Esophagus (tissue), 2 donors: ENCODE measurements around the gene VPS13D. TPM values are rescaled to one million over a fixed set of nuclear protein-coding genes. Genes with fewer than 3 reads are reported as not detected.
A peak's percentile ranks its signal among the peaks of the same experiment; 100 is the strongest.

ENCODE experiments used
- H3K27ac ChIP-seq, 2 donors: one replicate each; pipeline ENCODE4 v1.5.1; 2013; ENCODE audit warnings: low read depth in 2 of 2, mild to moderate bottlenecking in 2 of 2, inconsistent platforms in 1 of 2, low read length in 1 of 2, moderate library complexity in 1 of 2
- H3K27me3 ChIP-seq, 2 donors: one replicate each; pipeline ENCODE4 v1.6.1; 2013; ENCODE audit warnings: low read length in 2 of 2, control low read depth in 1 of 2, mild to moderate bottlenecking in 1 of 2; ENCODE audit not compliant: insufficient read depth in 2 of 2, control insufficient read depth in 1 of 2
- H3K36me3 ChIP-seq, 2 donors: one replicate each; pipeline ENCODE4 v1.6.1; 2013; ENCODE audit warnings: low read length in 1 of 2; ENCODE audit not compliant: control insufficient read depth in 2 of 2, insufficient read depth in 2 of 2
- H3K4me1 ChIP-seq, 2 donors: one replicate each; pipeline ENCODE4 v1.6.1; 2013; ENCODE audit warnings: low read length in 1 of 2; ENCODE audit not compliant: control insufficient read depth in 2 of 2, insufficient read depth in 2 of 2
- H3K4me3 ChIP-seq, 2 donors: one replicate each; pipeline ENCODE4 v1.5.1; 2013; ENCODE audit warnings: low read length in 2 of 2, mild to moderate bottlenecking in 2 of 2, low read depth in 1 of 2, moderate library complexity in 1 of 2
- H3K9me3 ChIP-seq, 2 donors: one replicate each; pipeline ENCODE4 v1.6.1; 2013; ENCODE audit warnings: mild to moderate bottlenecking in 2 of 2, low read depth in 1 of 2, low read length in 1 of 2, moderate library complexity in 1 of 2; ENCODE audit not compliant: control insufficient read depth in 2 of 2, insufficient read depth in 1 of 2
- WGBS, 2 donors: extraction: QIAGEN DNeasy Blood & Tissue Kit; methylation state at CpG; one replicate each; pipeline ENCODE4 v1.1.7; 2013; 5-methylcytosine and 5-hydroxymethylcytosine counted together
- polyA plus RNA-seq, 2 donors: library from polyadenylated mRNA; stranded (reverse); fragments of 200-250 nt; gene quantifications; one replicate each; pipeline ENCODE4 v1.2.3, GENCODE V29; 2013
- donor health status: healthy with polysubstance abuse.
- donor health status: Bipolar disorder and iron deficiency.

Gene VPS13D
- 10 to 100 TPM; 26.3 to 36.9 TPM for polyA plus RNA-seq

- Histone ChIP-seq H3K36me3 (peaks cover 0 to under 1% of the 10 kb centered on the region in 2 donors), H3K27ac (peak within 1 kb of the TSS; percentile 96), H3K4me1 (no peaks in the 10 kb centered on the region), H3K9me3 (no peaks in the 10 kb centered on the region), H3K27me3 (no peaks in the 10 kb centered on the region), H3K4me3 (peak within 1 kb of the TSS; percentile 88 to 97)
- WGBS, 2 donors, result 0 to 1% methylated on average over 59 to 77 of the region's 77 CpGs
Measured at GRCh38 chr1:12229835-12230548, at the start of gene VPS13D. TSS of gene VPS13D (plus strand) at chr1:12230030. CDS start at chr1:12234267, 4,237 bp downstream.

- peak overlapping the region in 1 of 2 donors; percentile 54 for H3K27ac ChIP-seq
- no peaks in the 10 kb centered on the region for H3K36me3 ChIP-seq
- no peak overlapping the region for H3K4me3 ChIP-seq
- H3K9me3 ChIP-seq, result no peaks in the 10 kb centered on the region
- WGBS, 2 donors, result 73 to 80% methylated on average over 10 of the region's 10 CpGs
- no peaks in the 10 kb centered on the region for H3K27me3 ChIP-seq
- peaks cover 2 to 5% of the 10 kb centered on the region in 2 donors for H3K4me1 ChIP-seq
Measured at GRCh38 chr1:12180315-12180714, 49.5 kb upstream of the VPS13D start.

- Histone ChIP-seq H3K27me3 (no peaks in the 10 kb centered on the region), H3K36me3 (no peaks in the 10 kb centered on the region), H3K27ac (peak overlapping the region in 1 of 2 donors; percentile 54), H3K4me3 (no peak overlapping the region), H3K4me1 (peaks cover 2 to 6% of the 10 kb centered on the region in 2 donors), H3K9me3 (no peaks in the 10 kb centered on the region)
- 70 to 76% methylated on average over 7 of the region's 7 CpGs for WGBS, 2 donors
Measured at GRCh38 chr1:12180903-12181302, 48.9 kb upstream of the VPS13D start.

- 90 to 92% methylated on average over 7 of the region's 7 CpGs for WGBS, 2 donors
- H3K4me1 ChIP-seq, result peaks cover 2 to 10% of the 10 kb centered on the region in 2 donors
Measured at GRCh38 chr1:12181568-12181967, 48.3 kb upstream of the VPS13D start.

GRCh38 chr1:12182410-12182984 is 47.3 kb upstream of the VPS13D start:
- no peak overlapping the region for H3K27ac ChIP-seq
- H3K4me1 ChIP-seq, result peaks cover 2 to 10% of the 10 kb centered on the region in 2 donors
- no peaks in the 10 kb centered on the region for H3K36me3 ChIP-seq
- no peak overlapping the region for H3K4me3 ChIP-seq
- WGBS, 2 donors, result 50 to 54% methylated on average over 4 of the region's 4 CpGs
- H3K9me3 ChIP-seq, result no peaks in the 10 kb centered on the region
- H3K27me3 ChIP-seq, result no peaks in the 10 kb centered on the region

More at GRCh38 chr1:12181568-12181967, 48.3 kb upstream of the VPS13D start:
- no peaks in the 10 kb centered on the region for H3K36me3 ChIP-seq
- H3K4me3 ChIP-seq, result no peak overlapping the region
- H3K27ac ChIP-seq, result peak overlapping the region in 1 of 2 donors; percentile 20
- H3K27me3 ChIP-seq, result no peaks in the 10 kb centered on the region
- H3K9me3 ChIP-seq, result no peaks in the 10 kb centered on the region

- 90 to 95% methylated on average over 7 of the region's 7 CpGs for WGBS, 2 donors
- Histone ChIP-seq H3K4me3 (no peak overlapping the region), H3K4me1 (peaks cover 0 to 10% of the 10 kb centered on the region in 2 donors), H3K27me3 (no peaks in the 10 kb centered on the region), H3K9me3 (no peaks in the 10 kb centered on the region), H3K27ac (no peak overlapping the region), H3K36me3 (no peaks in the 10 kb centered on the region)
Measured at GRCh38 chr1:12183095-12183794, 46.6 kb upstream of the VPS13D start.

- Histone ChIP-seq H3K27me3 (no peaks in the 10 kb centered on the region), H3K27ac (peak overlapping the region; percentile 70 to 81), H3K9me3 (no peaks in the 10 kb centered on the region), H3K4me1 (peaks cover 0 to 10% of the 10 kb centered on the region in 2 donors), H3K36me3 (no peaks in the 10 kb centered on the region), H3K4me3 (no peak overlapping the region)
- WGBS, 2 donors, result 34 to 39% methylated on average over 10 of the region's 10 CpGs
Measured at GRCh38 chr1:12184008-12184681, 45.7 kb upstream of the VPS13D start.

GRCh38 chr1:12185036-12185917 is 44.6 kb upstream of the VPS13D start:
- H3K4me1 ChIP-seq, result peaks cover 0 to 10% of the 10 kb centered on the region in 2 donors
- H3K27me3 ChIP-seq, result no peaks in the 10 kb centered on the region
- no peaks in the 10 kb centered on the region for H3K9me3 ChIP-seq
- peak overlapping the region; percentile 40 to 70 for H3K27ac ChIP-seq
- WGBS, 2 donors, result 73% methylated on average over 19 of the region's 19 CpGs
- no peaks in the 10 kb centered on the region for H3K36me3 ChIP-seq
- H3K4me3 ChIP-seq, result no peak overlapping the region
